Endothelial cell of umbilical vein (primary cell): ENCODE results near the gene OPCML. TPM values are rescaled to one million over a fixed set of nuclear protein-coding genes. Genes with fewer than 3 reads are reported as not detected.

Experiments used
- BruUV-seq: library from RNA; stranded (reverse); fragments of 400-500 nt; replicated peaks from 2 replicates; lab custom pipeline; 2021; lab: Mats Ljungman, UMichigan
- CTCF ChIA-PET: fragments of 300-600, 350-600 bp; sonication (Branson Sonifier 250); formaldehyde crosslinking; loops from one replicate; lab custom pipeline; 2021; ENCODE audit warnings: antibody characterized with exemption, inconsistent platforms; lab: Charles Lee
- POLR2A ChIA-PET: fragments of 300-600, 350-600 bp; sonication (Branson Sonifier 250); formaldehyde crosslinking; loops from one replicate; lab custom pipeline; 2021; ENCODE audit warnings: antibody characterized with exemption, inconsistent platforms; lab: Charles Lee
- DNase-seq: peaks from one replicate; pipeline ENCODE4 v3.0.0-alpha.2; 2011; ENCODE audit warnings: low read depth, low spot score
- FAIRE-seq: peaks from 2 replicates; lab custom pipeline; 2011; peaks lifted over from hg19 to GRCh38; lab: Jason Lieb, UNC
- H2AFZ ChIP-seq: 2 replicates; pipeline ENCODE4 v1.6.0; 2012; ENCODE audit warnings: low read depth, low read length, control low read depth, inconsistent platforms
- H3K27ac ChIP-seq: 2 replicates; pipeline ENCODE4 v1.5.1; 2011; ENCODE audit warnings: low read depth, mild to moderate bottlenecking, control low read depth, low read length, moderate library complexity; ENCODE audit not compliant: insufficient read depth
- H3K27me3 ChIP-seq, 2 experiments: 2 replicates each; pipeline versions ENCODE4 v1.6.0 to v1.6.1; 2011; ENCODE audit warnings: low read length in 2 of 2, mixed read lengths in 1 of 2; ENCODE audit not compliant: control insufficient read depth in 2 of 2, insufficient read depth in 2 of 2
- H3K36me3 ChIP-seq, 2 experiments: 2 replicates in 1 of 2; 3 replicates in 1 of 2; pipeline ENCODE4 v1.5.1; 2011; ENCODE audit warnings: low read length in 2 of 2, mild to moderate bottlenecking in 1 of 2, moderate library complexity in 1 of 2; ENCODE audit not compliant: control insufficient read depth in 2 of 2, insufficient read depth in 2 of 2; ENCODE audit errors: extremely low read depth in 1 of 2
- H3K4me1 ChIP-seq: 3 replicates; pipeline ENCODE4 v1.5.1; 2011; ENCODE audit warnings: mild to moderate bottlenecking, low read length; ENCODE audit not compliant: control insufficient read depth, insufficient read depth; ENCODE audit errors: extremely low read depth
- H3K4me2 ChIP-seq: 2 replicates; pipeline ENCODE4 v1.6.1; 2011; ENCODE audit warnings: low read length, control low read depth, mixed read lengths; ENCODE audit not compliant: insufficient read depth
- H3K4me3 ChIP-seq, 3 experiments: fragments of 200-600 bp in 1 of 3; sonication (generic), shearing (Covaris generic) in 1 of 3; replicated peaks in 1 of 3; 2 replicates each; pipeline ENCODE4 v1.5.1; 2011 to 2016; ENCODE audit warnings: control low read depth in 3 of 3, low read length in 3 of 3, mild to moderate bottlenecking in 2 of 3, inconsistent platforms in 1 of 3, low read depth in 1 of 3, moderate library complexity in 1 of 3; ENCODE audit not compliant: insufficient read depth in 1 of 3
- H3K79me2 ChIP-seq: 2 replicates; pipeline ENCODE4 v1.6.0; 2012; ENCODE audit warnings: low read length, inconsistent platforms; ENCODE audit not compliant: control insufficient read depth, insufficient read depth
- H3K9ac ChIP-seq: replicated peaks from 2 replicates; pipeline ENCODE3; 2011; ENCODE audit warnings: low read length, control low read depth; ENCODE audit not compliant: insufficient read depth; ENCODE audit errors: extremely low read depth
- H3K9me1 ChIP-seq: replicated peaks from 3 replicates; pipeline ENCODE4 v1.6.0; 2011; ENCODE audit warnings: mild to moderate bottlenecking, low read length; ENCODE audit not compliant: control insufficient read depth, insufficient read depth; ENCODE audit errors: extremely low read depth
- H3K9me3 ChIP-seq: replicated peaks from 2 replicates; pipeline ENCODE4 v1.5.1; 2012; ENCODE audit warnings: low read length, inconsistent platforms; ENCODE audit not compliant: control insufficient read depth, insufficient read depth
- H4K20me1 ChIP-seq: replicated peaks from 2 replicates; pipeline ENCODE3; 2011; ENCODE audit warnings: mild to moderate bottlenecking, low read length; ENCODE audit not compliant: control insufficient read depth, insufficient read depth; ENCODE audit errors: extremely low read depth
- CTCF ChIP-seq, 2 donors: IDR thresholded peaks; 1 replicate in 1 of 2; 2 replicates in 1 of 2; pipeline ENCODE4 v1.5.1; 2011; ENCODE audit warnings: low read length in 2 of 2, mild to moderate bottlenecking in 2 of 2, moderate library complexity in 2 of 2, control low read depth in 1 of 2, inconsistent platforms in 1 of 2, low read depth in 1 of 2; ENCODE audit not compliant: insufficient read depth in 1 of 2; ENCODE audit errors: extremely low read depth in 1 of 2
- EZH2 ChIP-seq: IDR thresholded peaks from 2 replicates; pipeline ENCODE4 v1.6.1; 2012; ENCODE audit warnings: borderline replicate concordance, low read depth, mild to moderate bottlenecking, moderate library complexity, low read length, inconsistent platforms; ENCODE audit not compliant: severe bottlenecking
- FOS ChIP-seq: IDR thresholded peaks from 2 replicates; pipeline ENCODE4 v1.6.1; 2011; ENCODE audit warnings: mild to moderate bottlenecking, low read length, moderate library complexity, borderline replicate concordance; ENCODE audit not compliant: insufficient read depth
- GATA2 ChIP-seq: IDR thresholded peaks from 2 replicates; pipeline ENCODE4 v1.7.0; 2011; ENCODE audit warnings: low read depth, mild to moderate bottlenecking, moderate library complexity, mixed read lengths, low read length; ENCODE audit not compliant: insufficient read length, insufficient read depth
- JUN ChIP-seq: IDR thresholded peaks from 2 replicates; pipeline ENCODE4 v1.6.1; 2011; ENCODE audit warnings: borderline replicate concordance, low read depth; ENCODE audit not compliant: insufficient read length, insufficient read depth
- MAX ChIP-seq: IDR thresholded peaks from 2 replicates; pipeline ENCODE4 v1.6.1; 2011; ENCODE audit not compliant: insufficient read depth, insufficient read length
- MYC ChIP-seq: IDR thresholded peaks from one replicate; pipeline ENCODE4 v1.6.1; 2011; ENCODE audit warnings: mild to moderate bottlenecking, low read depth, low read length
- POLR2A ChIP-seq: IDR thresholded peaks from 2 replicates; pipeline ENCODE4 v1.6.1; 2012; ENCODE audit warnings: low read depth, mild to moderate bottlenecking, control low read depth, low read length
- POLR2AphosphoS5 ChIP-seq: IDR thresholded peaks from 2 replicates; pipeline ENCODE4 v1.6.1; 2012; ENCODE audit warnings: low read depth, mild to moderate bottlenecking, control low read depth, low read length, moderate library complexity; ENCODE audit not compliant: insufficient read depth
- dilution Hi-C: fragments of 300-500 bp; cut with MboI; formaldehyde crosslinking; loops from one replicate; pipeline ENCODE4 v1.15.0; 2019; ENCODE audit warnings: low sequenced_read_pairs; ENCODE audit not compliant: extremely low pct_ligation_motif_present
- intact Hi-C: fragments of 100-400 bp; cut with micrococcal nuclease; formaldehyde crosslinking; loops from one replicate; pipeline ENCODE4 v1.10.0; 2022
- polyA plus RNA-seq, 4 experiments: library from polyadenylated mRNA; depleted of rRNA in 3 of 4; stranded (reverse) in 3 of 4; unstranded in 1 of 4; fragments of >200 nt; gene quantifications; 2 replicates each; pipeline versions ENCODE4 v1.2.1 to v1.2.3, GENCODE V29; 2011 to 2012; ENCODE audit warnings: missing spikeins in 1 of 4
- total RNA-seq: library from RNA; stranded (reverse); gene quantifications from 2 replicates; pipeline ENCODE4 v1.2.3, GENCODE V29; 2021

The OPCML gene
- total and polyA plus RNA-seq, 2 donors (not counting 3 experiments of a cell fraction or from before 2014, with no cell fraction given): not detected

DNA sequence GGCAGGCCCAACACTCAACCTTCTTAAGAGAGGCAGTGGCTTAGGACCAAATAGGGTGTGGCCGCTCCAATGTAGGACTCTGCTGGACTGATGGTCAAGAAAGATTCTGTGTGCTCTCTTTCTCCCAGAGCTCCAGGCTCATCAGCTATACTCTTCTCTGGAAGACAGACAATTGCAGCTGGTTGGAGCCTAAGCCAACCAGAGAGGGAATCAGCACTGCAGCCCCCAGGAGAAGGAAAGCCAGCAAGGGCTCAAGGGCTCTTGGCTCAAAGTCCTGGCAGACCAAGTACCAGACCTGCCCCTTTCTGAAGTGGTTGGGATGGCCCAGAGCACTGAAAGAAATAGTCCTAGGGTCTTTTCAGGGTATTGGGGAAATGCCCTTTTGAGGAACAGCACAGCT lies 1084.5 kb downstream of the OPCML start:
- Histone ChIP-seq H3K27ac (no peak overlapping the region), H3K4me2 (no peak overlapping the region), H3K4me3 (no peak overlapping the region), H3K79me2 (no peaks in the 10 kb centered on the region), H3K9me3 (peaks cover 2% of the 10 kb centered on the region), H4K20me1 (no peaks in the 10 kb centered on the region), H3K4me1 (no peaks in the 10 kb centered on the region), H2AFZ (no peak overlapping the region), H3K9ac (no peak overlapping the region), H3K36me3 (no peaks in the 10 kb centered on the region), H3K9me1 (no peaks in the 10 kb centered on the region), H3K27me3 (no peaks in the 10 kb centered on the region)
- dilution Hi-C loops: no loop called here
- ChIA-PET CTCF (no interaction called here), POLR2A (no interaction called here)
- intact Hi-C loops: no loop called here
- DNase-seq (no peak), FAIRE-seq (no peak)
- TF ChIP-seq MAX: no peak
- TF ChIP-seq MYC: no peak
- no peak for TF ChIP-seq GATA2
- no peak for TF ChIP-seq EZH2
- TF ChIP-seq FOS: no peak
- TF ChIP-seq POLR2A: no peak
- no peak for TF ChIP-seq JUN
- no peak for TF ChIP-seq CTCF (IDR thresholded peaks at IDR 0.05; ENCODE audit: extremely low read depth in 1 of 2, insufficient read depth in 1 of 2, low read depth in 1 of 2, low read length in 2 of 2)
- TF ChIP-seq POLR2AphosphoS5: no peak
- no TSS peak for BruUV-seq
